ENCODE results near the gene RAVER1.

Gene RAVER1

GRCh38 chr19:10315335-10316214 lies 17.8 kb downstream of the RAVER1 start, which contains the start of gene FDX2:
Gene FDX2, minus strand, starts transcription at chr19:10316015. Its CDS starts 19 bp downstream, at chr19:10315996.
- Mint-ChIP-seq H3K27me3 (no peaks in the 10 kb centered on the region), H3K4me1 (peaks cover 21% of the 10 kb centered on the region), H3K9me3 (no peaks in the 10 kb centered on the region), H3K36me3 (peaks cover 12% of the 10 kb centered on the region), H3K4me3 (peak within 1 kb of the TSS; percentile 89), H3K27ac (peak within 1 kb of the TSS; percentile 91)

- Mint-ChIP-seq H3K4me1 (peaks cover 3% of the 10 kb centered on the region), H3K4me3 (no peak within 1 kb of the TSS), H3K27me3 (no peaks in the 10 kb centered on the region), H3K36me3 (no peaks in the 10 kb centered on the region), H3K27ac (no peak within 1 kb of the TSS), H3K9me3 (no peaks in the 10 kb centered on the region)
These were observed 23.9 kb downstream of the RAVER1 start, which contains the start of gene ZGLP1 for GRCh38 chr19:10309423-10309822. Gene ZGLP1, minus strand, starts transcription at chr19:10309815.

- Mint-ChIP-seq H3K4me3 (no peak overlapping the region), H3K9me3 (no peaks in the 10 kb centered on the region), H3K27ac (no peak overlapping the region), H3K4me1 (peaks cover 7% of the 10 kb centered on the region), H3K36me3 (no peaks in the 10 kb centered on the region), H3K27me3 (no peaks in the 10 kb centered on the region)
These were observed 27.0 kb downstream of the RAVER1 start for GRCh38 chr19:10306327-10306726.

DNA sequence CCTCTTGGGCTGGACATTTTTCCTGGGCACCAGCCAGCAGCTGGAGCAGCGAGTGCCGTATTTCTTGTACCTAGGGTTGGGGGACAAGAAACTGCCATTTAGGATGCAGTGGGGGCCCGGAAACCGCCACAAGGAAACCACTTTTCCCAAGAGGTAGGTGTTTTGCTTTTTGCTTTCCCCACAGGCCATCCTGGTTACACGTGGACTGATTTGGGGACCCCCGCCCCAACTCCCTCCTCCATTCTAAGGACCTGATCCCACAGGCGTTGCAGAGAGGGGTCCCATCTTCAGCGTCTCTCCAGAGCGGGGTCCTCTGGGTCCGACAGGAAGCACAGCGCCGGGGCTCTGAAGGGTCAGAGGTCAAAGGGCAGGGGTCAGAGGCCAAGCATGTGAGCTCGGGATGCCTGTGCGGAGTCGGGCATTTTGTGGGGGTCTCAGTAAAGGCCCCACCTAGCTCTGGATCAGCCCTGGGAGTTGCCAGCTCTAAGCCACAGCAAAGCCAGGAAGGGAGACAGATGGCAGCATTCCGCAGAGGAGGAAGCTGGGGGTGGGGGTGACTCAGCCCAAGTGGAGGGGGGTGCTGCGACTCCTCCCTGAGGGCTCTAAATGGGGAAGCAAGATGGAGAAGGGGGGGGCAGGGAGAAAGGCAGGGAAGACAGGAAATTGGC lies 28.1 kb downstream of the RAVER1 start:
- Mint-ChIP-seq H3K36me3 (no peaks in the 10 kb centered on the region), H3K4me3 (no peak overlapping the region), H3K4me1 (peaks cover 7% of the 10 kb centered on the region), H3K27me3 (no peaks in the 10 kb centered on the region), H3K9me3 (no peaks in the 10 kb centered on the region), H3K27ac (no peak overlapping the region)

DNA sequence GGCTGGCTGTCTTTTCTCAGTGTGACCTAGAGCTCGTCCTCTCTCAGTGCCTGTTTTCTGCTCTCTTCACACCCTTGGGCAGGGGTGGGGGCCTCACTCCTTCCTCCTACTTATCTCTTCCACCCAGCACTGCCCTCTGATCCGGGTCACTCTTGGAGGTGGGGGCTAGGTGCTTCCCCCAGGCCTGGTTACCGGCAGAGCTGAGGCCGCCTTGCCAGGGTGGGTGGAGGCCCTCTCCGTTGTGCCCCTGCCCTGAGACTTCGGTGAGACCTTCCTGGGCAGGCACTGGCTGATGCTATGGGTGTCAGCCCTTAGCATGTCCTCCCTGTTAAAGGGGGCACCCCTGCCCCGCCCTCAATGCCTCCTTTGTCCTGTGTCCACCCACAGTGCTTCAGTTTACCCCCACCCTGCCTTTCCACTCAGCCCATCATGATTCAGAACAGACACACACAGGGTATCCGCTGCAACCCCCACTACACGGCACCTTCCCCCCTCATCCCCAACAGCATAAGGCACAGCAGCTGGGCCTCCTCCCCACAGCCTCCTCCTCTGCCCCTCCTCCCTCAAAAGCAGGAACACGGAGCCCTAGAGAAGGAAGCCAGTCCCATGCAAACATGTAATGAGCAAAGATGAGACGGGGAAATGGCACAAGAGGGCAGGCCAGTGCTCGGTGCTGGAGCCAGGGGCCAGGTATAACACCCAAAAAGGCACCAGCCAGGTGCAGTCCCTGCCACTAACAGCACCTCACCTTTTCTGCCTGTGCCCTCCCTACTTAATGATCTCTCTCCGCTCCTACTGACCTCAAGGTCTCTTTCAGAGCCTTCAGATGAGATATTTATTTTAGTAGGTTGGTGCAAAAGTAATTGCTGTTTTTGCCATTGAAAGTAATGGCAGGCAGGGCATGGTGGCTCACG lies 33.5 kb downstream of the RAVER1 start:
- Mint-ChIP-seq H3K36me3 (no peaks in the 10 kb centered on the region), H3K27ac (no peak overlapping the region), H3K4me3 (no peak overlapping the region)

DNA sequence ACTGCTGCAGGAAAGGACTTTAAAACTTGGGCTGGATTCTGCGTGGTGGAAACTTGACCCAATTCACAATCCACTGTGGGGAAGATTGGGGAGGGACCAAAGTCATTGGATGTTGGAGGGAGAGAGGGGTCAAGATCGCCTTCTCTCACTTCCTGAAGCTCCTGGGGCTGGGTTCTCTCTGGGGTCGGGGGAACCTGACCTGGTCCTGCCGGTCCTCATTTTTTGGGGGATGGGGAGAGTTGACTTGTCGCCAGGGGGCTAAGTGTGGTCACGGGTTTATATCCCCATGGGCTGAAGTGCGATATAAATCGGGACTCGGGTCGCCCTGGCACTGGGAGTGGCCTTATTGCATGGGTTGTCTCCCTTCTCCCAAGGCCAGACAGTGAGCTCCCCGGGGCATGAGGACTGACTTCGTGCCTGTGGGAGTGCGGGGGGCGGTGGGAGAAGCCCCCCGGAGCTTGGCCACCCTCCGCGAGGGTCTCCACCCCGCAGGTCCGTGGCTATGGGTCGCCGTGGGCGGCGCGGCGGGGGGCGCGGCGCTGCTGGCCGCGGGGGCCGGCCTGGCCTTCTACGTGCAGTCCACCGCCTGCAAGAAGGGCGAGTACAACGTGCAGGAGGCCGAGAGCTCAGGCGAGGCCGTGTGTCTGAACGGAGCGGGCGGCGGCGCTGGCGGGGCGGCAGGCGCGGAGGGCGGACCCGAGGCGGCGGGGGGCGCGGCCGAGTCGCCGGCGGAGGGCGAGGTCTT lies 37.3 kb downstream of the RAVER1 start:
- H3K27ac Mint-ChIP-seq, result peak overlapping the region; percentile 70
- H3K36me3 Mint-ChIP-seq, result no peaks in the 10 kb centered on the region
- peaks cover 25% of the 10 kb centered on the region for H3K4me1 Mint-ChIP-seq
- H3K4me3 Mint-ChIP-seq, result peak overlapping the region; percentile 83
- peaks cover 22% of the 10 kb centered on the region for H3K27me3 Mint-ChIP-seq
- H3K9me3 Mint-ChIP-seq, result no peaks in the 10 kb centered on the region

More for the DNA sequence above, 33.5 kb downstream of the RAVER1 start:
- Mint-ChIP-seq H3K27me3 (peaks cover 4% of the 10 kb centered on the region), H3K4me1 (peaks cover 13% of the 10 kb centered on the region), H3K9me3 (no peaks in the 10 kb centered on the region)

DNA sequence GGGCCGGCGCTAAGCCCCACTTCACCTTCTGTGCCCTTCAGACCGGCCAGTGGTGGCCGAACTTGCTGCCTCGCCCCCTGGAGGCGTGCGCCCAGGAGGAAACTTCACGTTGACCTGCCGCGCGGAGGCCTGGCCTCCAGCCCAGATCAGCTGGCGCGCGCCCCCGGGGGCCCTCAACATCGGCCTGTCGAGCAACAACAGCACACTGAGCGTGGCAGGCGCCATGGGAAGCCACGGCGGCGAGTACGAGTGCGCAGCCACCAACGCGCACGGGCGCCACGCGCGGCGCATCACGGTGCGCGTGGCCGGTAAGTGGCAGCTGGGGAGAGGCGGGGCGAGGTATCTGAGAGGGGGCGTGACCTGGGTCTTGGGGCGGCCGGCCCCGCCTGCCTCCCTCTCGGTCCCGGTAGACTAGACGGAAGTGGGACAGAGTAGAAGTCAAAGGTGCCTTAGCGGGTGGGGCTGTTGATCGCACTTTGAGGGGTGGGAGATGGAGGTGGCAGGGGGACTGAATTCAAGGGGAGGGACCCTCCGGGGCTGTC lies 38.0 kb downstream of the RAVER1 start:
- peaks cover 26% of the 10 kb centered on the region for H3K27me3 Mint-ChIP-seq
- peaks cover 30% of the 10 kb centered on the region for H3K4me1 Mint-ChIP-seq
- no peaks in the 10 kb centered on the region for H3K9me3 Mint-ChIP-seq
- peak overlapping the region; percentile 83 for H3K4me3 Mint-ChIP-seq
- peak overlapping the region; percentile 70 for H3K27ac Mint-ChIP-seq
- H3K36me3 Mint-ChIP-seq, result no peaks in the 10 kb centered on the region

- H3K27ac Mint-ChIP-seq, result no peak overlapping the region
- H3K4me1 Mint-ChIP-seq, result peaks cover 37% of the 10 kb centered on the region
These were observed 39.0 kb downstream of the RAVER1 start for GRCh38 chr19:10294368-10294697.

GRCh38 chr19:10293637-10294367 lies 39.5 kb downstream of the RAVER1 start:
- peaks cover 28% of the 10 kb centered on the region for H3K27me3 Mint-ChIP-seq
- no peak overlapping the region for H3K27ac Mint-ChIP-seq
- no peaks in the 10 kb centered on the region for H3K9me3 Mint-ChIP-seq
- no peak overlapping the region for H3K4me3 Mint-ChIP-seq
- peaks cover 42% of the 10 kb centered on the region for H3K4me1 Mint-ChIP-seq
- no peaks in the 10 kb centered on the region for H3K36me3 Mint-ChIP-seq

More at GRCh38 chr19:10294368-10294697, 39.0 kb downstream of the RAVER1 start:
- peak overlapping the region; percentile 83 for H3K4me3 Mint-ChIP-seq
- H3K36me3 Mint-ChIP-seq, result no peaks in the 10 kb centered on the region
- H3K9me3 Mint-ChIP-seq, result no peaks in the 10 kb centered on the region
- H3K27me3 Mint-ChIP-seq, result peaks cover 28% of the 10 kb centered on the region

DNA sequence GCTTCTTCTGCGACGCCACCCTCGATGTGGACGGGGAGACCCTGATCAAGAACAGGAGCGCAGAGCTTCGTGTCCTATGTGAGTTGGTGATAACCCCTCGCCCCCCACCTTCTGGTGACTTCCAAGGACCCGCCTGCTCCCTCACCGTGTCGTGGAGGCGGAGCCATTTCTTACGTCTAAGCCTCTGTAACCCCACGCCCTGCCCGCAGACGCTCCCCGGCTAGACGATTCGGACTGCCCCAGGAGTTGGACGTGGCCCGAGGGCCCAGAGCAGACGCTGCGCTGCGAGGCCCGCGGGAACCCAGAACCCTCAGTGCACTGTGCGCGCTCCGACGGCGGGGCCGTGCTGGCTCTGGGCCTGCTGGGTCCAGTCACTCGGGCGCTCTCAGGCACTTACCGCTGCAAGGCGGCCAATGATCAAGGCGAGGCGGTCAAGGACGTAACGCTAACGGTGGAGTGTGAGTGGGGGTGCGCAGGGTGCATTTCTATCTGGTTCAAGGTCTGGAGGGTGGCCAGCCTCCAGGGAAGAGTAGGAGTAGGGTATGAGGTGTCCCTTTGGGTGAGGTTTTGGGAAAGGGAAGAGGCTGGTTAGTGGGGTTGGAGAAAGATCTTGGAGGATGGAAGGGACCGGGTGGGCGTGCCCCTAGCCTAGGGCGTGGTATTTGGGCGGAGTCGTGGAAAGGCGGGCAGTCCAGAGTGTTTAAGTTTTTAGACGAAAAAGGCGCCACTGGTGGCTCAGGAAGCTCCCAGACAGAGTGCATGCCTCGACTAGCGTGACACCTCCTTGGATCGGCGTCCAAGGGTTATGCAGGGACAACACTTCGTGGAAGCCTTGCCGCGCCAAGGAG lies 40.3 kb downstream of the RAVER1 start:
- H3K9me3 Mint-ChIP-seq, result no peaks in the 10 kb centered on the region
- peaks cover 47% of the 10 kb centered on the region for H3K4me1 Mint-ChIP-seq
- H3K36me3 Mint-ChIP-seq, result no peaks in the 10 kb centered on the region
- H3K4me3 Mint-ChIP-seq, result peak overlapping the region; percentile 38
- peak overlapping the region; percentile 8 for H3K27ac Mint-ChIP-seq
- peaks cover 32% of the 10 kb centered on the region for H3K27me3 Mint-ChIP-seq

GRCh38 chr19:10292206-10292788 lies 41.0 kb downstream of the RAVER1 start:
- no peaks in the 10 kb centered on the region for H3K9me3 Mint-ChIP-seq
- peaks cover 54% of the 10 kb centered on the region for H3K4me1 Mint-ChIP-seq
- H3K4me3 Mint-ChIP-seq, result peak overlapping the region; percentile 84
- peak overlapping the region; percentile 65 for H3K27ac Mint-ChIP-seq
- peaks cover 34% of the 10 kb centered on the region for H3K27me3 Mint-ChIP-seq
- H3K36me3 Mint-ChIP-seq, result no peaks in the 10 kb centered on the region

DNA sequence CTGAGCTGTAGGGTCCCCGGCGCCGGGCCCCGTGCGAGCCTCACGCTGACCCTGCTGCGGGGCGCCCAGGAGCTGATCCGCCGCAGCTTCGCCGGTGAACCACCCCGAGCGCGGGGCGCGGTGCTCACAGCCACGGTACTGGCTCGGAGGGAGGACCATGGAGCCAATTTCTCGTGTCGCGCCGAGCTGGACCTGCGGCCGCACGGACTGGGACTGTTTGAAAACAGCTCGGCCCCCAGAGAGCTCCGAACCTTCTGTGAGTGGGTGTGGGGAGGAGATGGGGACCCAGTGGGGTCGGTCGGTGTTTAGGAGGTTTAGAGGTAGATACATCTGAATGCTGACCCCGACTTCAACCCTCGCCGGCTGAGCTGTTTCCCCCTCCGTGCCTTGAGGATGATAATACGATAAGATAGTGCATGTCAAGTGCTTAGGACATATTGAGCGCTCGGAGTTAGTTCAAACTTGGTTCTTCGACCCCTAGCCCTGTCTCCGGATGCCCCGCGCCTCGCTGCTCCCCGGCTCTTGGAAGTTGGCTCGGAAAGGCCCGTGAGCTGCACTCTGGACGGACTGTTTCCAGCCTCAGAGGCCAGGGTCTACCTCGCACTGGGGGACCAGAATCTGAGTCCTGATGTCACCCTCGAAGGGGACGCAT lies 41.6 kb downstream of the RAVER1 start:
- Mint-ChIP-seq H3K36me3 (no peaks in the 10 kb centered on the region), H3K9me3 (no peaks in the 10 kb centered on the region), H3K27ac (peak overlapping the region; percentile 65), H3K4me1 (peaks cover 60% of the 10 kb centered on the region), H3K27me3 (peaks cover 34% of the 10 kb centered on the region), H3K4me3 (peak overlapping the region; percentile 84)
